ENCODE data around the gene ZNF831. TPM values are rescaled to one million over a fixed set of nuclear protein-coding genes. Genes with fewer than 3 reads are reported as not detected.

ZNF831 gene
- total RNA-seq, 2 experiments from 2014 or later: 6.5 to 6.9 TPM

DNA sequence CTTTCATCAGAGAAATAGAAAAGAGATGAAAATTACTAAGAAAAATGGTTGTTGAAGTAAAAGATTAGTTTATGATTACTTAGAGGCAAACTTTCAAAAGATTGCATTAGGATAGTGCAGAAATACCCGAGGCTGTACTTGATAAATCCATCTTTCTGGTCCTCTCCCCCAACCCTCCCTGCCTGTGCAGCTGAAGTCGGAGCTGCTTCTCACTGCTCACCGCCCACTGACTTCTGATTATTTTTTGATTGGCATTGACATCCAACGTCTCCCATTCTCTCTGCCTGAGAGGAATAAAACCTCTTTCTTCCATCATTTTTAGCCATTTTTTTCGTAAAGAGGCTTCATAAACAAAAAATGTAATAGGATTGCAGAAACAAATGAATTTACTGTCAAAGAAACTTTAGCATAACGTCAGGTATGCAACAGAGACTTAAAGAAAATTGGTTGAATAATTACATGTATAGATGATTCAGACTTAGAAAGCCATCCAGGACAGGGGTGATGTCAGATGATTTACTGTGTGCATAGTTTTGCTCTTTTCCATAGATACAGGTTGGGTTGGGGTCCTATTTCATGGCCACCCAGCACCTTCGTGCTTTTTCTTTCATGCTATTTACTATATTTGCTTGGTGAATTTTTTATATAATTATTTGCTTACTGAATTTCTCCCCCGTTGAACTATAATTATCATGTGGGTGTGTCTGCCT is 83.2 kb downstream of the ZNF831 start:
- H3K36me3 Mint-ChIP-seq: peaks cover 45% of the 10 kb centered on the region
- peaks cover 31% of the 10 kb centered on the region for H3K4me1 Mint-ChIP-seq
- H3K27ac Mint-ChIP-seq: no peak overlapping the region
- no peak overlapping the region for H3K4me3 Mint-ChIP-seq
- no peaks in the 10 kb centered on the region for H3K27me3 Mint-ChIP-seq
- DNase-seq: no peak
- peaks cover 12% of the 10 kb centered on the region for H3K9me3 Mint-ChIP-seq

DNA sequence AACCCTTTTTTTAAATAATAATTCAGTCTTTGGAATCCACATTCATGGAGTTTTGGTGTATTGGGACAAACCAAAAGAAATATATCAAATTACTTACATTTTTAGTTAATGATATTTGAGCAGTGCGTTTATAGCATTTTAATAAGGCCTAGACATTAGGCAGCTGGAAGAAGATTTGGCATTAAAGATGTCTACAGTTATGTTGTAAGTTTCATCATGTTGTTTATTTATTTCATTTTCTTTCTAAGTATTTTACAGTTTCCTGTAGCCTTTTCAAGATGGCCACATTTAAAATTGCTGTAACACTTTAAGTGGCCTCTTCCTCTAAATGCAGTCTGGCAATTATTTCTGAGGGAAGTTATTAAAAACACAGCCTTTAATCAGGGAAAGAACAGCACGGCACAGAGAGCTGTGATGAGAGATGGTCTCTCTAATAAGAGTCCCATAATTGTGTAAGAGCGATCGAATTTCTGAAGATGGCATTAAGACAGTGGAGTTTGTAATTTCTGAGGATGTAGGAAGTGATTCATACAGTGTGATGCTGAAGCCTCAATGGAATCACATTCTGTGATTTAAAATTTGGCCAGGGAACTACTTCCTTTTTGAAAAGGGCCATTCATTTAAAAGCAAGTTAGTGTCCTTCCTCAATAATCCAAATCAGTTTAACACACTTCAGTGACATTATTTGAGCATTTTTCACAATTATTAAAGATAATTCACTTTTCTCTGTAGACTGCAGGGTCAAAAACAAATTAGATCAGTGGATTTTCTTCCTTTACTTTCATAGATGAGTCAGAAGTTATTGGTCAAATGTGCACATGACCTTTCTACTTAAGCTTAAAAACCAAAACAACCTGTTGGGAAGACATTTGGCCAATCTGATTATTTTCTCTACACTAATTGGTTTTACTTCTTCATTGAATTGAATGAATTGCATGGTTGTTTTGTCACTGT is 84.4 kb downstream of the ZNF831 start:
- H3K27me3 Mint-ChIP-seq: no peaks in the 10 kb centered on the region
- peaks cover 55% of the 10 kb centered on the region for H3K36me3 Mint-ChIP-seq
- H3K4me3 Mint-ChIP-seq: no peak overlapping the region
- no peak overlapping the region for H3K27ac Mint-ChIP-seq
- DNase-seq: no peak
- peaks cover 14% of the 10 kb centered on the region for H3K9me3 Mint-ChIP-seq
- peaks cover 35% of the 10 kb centered on the region for H3K4me1 Mint-ChIP-seq

DNA sequence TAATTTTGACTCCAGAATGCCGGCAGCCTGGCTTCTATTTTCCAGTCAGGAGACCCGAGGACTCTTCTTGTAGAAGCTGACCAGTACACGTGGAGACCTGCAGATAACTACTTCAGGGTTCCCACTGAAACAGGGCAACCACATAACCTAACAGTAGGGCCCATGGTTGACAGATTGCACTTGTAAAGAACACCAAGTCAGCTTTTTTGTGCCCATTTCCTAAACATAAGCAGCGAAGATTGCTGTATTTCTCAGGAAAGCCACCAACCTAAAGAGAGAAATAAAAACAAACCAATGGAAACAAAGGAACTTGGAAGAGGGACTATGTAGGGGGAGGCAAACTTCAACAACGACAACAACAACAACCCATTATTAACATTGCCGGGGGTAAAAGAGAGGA is 86.7 kb downstream of the ZNF831 start:
- Mint-ChIP-seq H3K27ac (no peak overlapping the region), H3K36me3 (peaks cover 65% of the 10 kb centered on the region), H3K4me1 (peaks cover 54% of the 10 kb centered on the region), H3K27me3 (no peaks in the 10 kb centered on the region), H3K4me3 (no peak overlapping the region), H3K9me3 (peaks cover 14% of the 10 kb centered on the region)
- no peak for DNase-seq

DNA sequence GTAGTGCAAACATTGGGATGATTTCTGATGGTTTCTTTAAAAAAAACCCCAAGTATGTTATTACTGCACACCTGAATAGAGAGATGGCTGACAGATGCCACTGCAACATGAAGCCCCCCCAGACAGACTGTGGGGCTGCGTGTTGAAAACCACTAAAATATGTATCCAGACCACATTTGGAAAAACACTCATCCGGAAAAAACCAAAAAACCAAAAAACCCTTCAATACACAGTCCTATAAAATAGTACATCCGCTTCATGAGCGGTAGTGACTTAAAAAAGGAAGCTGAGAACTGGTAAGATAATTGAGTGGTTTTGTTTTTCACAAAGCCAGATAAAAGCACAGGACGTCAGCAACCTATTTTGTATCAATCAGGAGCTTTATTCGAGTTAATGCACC is 89.7 kb downstream of the ZNF831 start:
- no peak for DNase-seq

DNA sequence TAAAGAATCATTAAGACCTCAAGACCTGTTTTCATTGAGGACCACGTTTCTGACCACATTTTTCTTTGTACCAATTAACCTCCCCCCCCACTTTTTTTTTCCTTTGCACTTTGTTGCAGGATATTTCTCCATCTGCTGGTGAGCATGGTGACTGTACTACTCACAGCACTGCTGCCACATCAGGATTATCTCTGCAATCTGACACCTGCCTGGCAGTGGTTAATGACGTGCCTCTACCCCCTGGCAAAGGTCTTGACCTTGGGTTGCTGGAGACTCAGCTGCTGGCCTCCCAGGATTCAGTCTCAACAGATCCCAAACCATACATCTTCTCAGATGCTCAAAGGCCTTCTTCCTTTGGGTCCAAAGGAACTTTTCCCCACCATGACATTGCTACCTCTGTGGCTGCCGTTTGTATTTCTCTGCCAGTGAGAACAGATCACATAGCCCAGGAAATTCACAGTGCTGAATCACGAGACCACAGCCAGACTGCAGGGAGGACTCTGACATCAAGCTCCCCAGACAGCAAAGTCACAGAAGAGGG is 90.2 kb downstream of the ZNF831 start:
- no peaks in the 10 kb centered on the region for H3K27me3 Mint-ChIP-seq
- H3K9me3 Mint-ChIP-seq: peaks cover 12% of the 10 kb centered on the region
- peaks cover 57% of the 10 kb centered on the region for H3K36me3 Mint-ChIP-seq
- DNase-seq: peak; percentile 46
- H3K4me3 Mint-ChIP-seq: peak overlapping the region; percentile 62
- peaks cover 55% of the 10 kb centered on the region for H3K4me1 Mint-ChIP-seq
- peak overlapping the region; percentile 95 for H3K27ac Mint-ChIP-seq

More for the DNA sequence above, 89.7 kb downstream of the ZNF831 start:
- peaks cover 62% of the 10 kb centered on the region for H3K36me3 Mint-ChIP-seq
- H3K4me3 Mint-ChIP-seq: peak overlapping the region; percentile 50
- no peaks in the 10 kb centered on the region for H3K27me3 Mint-ChIP-seq
- H3K4me1 Mint-ChIP-seq: peaks cover 55% of the 10 kb centered on the region
- peak overlapping the region; percentile 95 for H3K27ac Mint-ChIP-seq
- peaks cover 14% of the 10 kb centered on the region for H3K9me3 Mint-ChIP-seq

DNA sequence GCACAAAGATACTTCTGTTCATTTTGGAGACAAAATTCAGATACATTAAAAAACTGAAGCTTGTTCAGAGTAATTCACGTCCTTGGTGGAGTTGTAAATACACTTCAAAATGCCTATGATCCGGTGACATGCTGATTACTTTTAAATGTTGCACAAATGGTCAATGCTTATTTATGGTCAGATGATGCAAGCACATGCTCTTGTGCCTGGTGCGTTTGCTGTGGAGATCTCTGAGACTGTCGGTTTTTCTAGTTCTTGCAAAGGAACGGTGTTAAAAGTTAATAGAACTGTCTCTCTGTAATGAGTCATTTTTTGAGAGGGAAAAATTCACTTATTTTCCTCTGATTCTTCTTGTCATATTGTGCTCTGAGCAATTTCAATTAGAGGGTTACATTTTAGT is 91.6 kb downstream of the ZNF831 start:
- H3K27me3 Mint-ChIP-seq: no peaks in the 10 kb centered on the region
- H3K36me3 Mint-ChIP-seq: peaks cover 44% of the 10 kb centered on the region
- H3K27ac Mint-ChIP-seq: no peak overlapping the region
- no peak overlapping the region for H3K4me3 Mint-ChIP-seq
- H3K9me3 Mint-ChIP-seq: peaks cover 11% of the 10 kb centered on the region
- H3K4me1 Mint-ChIP-seq: peaks cover 51% of the 10 kb centered on the region
- DNase-seq: no peak

DNA sequence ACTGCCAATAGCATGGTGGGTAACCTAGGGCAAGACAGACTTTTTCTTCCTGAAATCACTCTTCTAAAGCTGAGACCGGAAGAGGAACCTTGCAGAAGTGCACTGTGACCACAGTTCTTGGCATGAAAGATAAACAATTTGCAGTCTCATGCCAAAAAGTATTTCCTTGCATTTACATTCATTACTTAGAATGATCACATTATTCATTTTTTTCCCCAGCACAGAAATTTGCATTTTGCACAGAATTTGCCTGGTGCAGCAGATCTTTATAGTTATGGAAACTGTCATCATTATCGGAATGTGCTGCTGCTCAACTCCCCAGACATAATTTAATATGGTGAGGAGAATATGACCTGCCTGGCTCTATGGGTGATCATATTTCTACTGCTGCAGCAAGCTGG is 94.6 kb downstream of the ZNF831 start:
- Mint-ChIP-seq H3K4me1 (peaks cover 37% of the 10 kb centered on the region), H3K9me3 (no peaks in the 10 kb centered on the region), H3K36me3 (peaks cover 18% of the 10 kb centered on the region), H3K4me3 (no peak overlapping the region), H3K27ac (peak overlapping the region; percentile 82), H3K27me3 (no peaks in the 10 kb centered on the region)
- no peak for DNase-seq

DNA sequence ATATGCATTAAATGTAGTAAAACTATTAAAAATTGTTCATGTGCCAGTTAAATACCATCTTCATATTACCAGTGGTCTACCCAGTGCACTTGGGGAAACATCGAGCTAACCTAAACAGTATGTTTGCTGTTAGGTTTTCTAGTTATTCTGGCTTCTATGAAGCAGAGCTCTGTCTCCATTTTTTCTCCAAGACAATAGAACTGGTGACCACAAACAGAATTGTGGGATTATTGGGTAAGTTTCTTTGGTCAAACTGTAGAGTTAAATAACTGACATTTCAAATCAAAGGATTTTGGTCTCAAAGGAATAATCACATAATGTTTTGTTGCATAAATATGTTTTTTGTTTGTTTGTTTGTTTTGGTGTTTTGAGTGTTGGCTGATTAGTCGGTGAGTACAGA is 96.3 kb downstream of the ZNF831 start:
- Mint-ChIP-seq H3K9me3 (no peaks in the 10 kb centered on the region), H3K4me1 (peaks cover 21% of the 10 kb centered on the region), H3K4me3 (no peak overlapping the region), H3K36me3 (peaks cover 4% of the 10 kb centered on the region), H3K27me3 (no peaks in the 10 kb centered on the region), H3K27ac (no peak overlapping the region)
- DNase-seq: no peak

DNA sequence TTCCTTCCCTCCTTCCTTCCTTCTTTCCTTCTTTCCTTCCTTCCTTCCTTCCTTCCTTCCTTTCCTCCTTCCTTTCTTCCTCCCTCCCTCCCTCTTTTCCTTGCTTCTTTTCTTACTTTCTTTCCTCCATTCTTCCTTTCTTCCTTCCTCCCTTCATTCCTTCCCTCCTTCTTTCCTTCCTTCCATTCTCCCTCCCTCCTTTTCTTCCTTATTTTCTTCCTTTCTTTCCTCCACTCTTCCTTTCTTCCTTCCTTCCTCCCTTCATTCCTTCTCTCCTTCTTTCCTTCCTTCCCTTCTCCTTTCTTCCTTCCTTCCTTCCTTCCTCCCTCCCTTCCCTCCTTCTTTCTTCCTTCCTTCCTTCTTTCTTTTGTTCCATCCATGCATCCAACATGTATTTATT is 101.7 kb downstream of the ZNF831 start:
- peaks cover 7% of the 10 kb centered on the region for H3K27me3 Mint-ChIP-seq
- no peak overlapping the region for H3K4me3 Mint-ChIP-seq
- no peaks in the 10 kb centered on the region for H3K9me3 Mint-ChIP-seq

DNA sequence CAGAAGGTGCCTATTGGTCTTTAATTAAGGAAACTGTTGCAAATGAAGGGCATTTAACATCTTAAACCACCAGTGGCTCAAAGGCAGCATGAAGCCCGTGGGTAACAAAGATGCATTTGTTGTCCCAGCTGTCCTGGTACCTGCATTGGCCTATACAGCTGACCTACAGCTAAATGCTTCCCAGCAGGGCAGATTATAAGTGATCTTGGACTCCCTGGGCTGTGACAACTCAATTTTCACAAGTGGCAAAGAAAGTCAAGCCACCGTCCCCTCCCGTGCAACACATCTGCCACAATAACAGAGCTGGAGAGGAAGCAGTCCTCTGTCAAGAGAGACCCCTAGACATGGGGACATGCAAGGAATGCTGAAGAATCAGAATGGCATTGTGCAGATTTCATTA is 105.2 kb downstream of the ZNF831 start:
- DNase-seq: no peak
- Mint-ChIP-seq H3K4me1 (peaks cover 13% of the 10 kb centered on the region), H3K9me3 (no peaks in the 10 kb centered on the region), H3K27ac (no peak overlapping the region), H3K4me3 (no peak overlapping the region), H3K36me3 (no peaks in the 10 kb centered on the region), H3K27me3 (peaks cover 9% of the 10 kb centered on the region)

More for the DNA sequence above, 101.7 kb downstream of the ZNF831 start:
- Mint-ChIP-seq H3K27ac (no peak overlapping the region), H3K4me1 (peaks cover 11% of the 10 kb centered on the region), H3K36me3 (no peaks in the 10 kb centered on the region)
- no peak for DNase-seq

DNA sequence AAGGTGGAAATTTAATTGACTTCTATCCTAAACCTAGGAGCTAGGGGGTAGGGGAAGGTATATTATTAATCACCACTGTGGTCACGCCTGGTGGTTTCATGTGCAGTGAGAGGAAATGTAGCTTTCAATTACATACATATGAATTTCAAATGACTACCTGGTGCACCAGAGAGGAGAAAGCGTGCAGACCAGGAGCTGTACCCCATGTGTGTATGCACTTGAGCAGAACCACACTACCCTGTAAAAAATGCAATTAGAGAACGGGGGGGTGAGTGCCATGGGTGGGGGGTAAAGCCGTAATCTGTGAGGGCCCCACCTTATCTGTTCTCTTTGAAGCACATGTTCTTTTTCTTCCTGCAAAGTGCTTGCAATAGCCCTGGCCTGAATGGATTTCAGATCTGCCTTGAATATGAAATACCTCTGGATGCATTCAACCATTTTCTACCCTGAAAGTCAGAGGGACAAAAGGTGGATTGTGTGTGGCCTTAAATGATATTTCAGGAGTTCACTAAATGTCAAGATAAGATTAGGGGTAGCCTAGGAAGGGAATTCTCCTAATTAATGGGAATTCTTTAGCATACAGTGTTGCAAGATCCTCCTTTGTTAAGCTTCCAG is 105.9 kb downstream of the ZNF831 start:
- Mint-ChIP-seq H3K27ac (no peak overlapping the region), H3K27me3 (peaks cover 15% of the 10 kb centered on the region), H3K9me3 (no peaks in the 10 kb centered on the region), H3K4me3 (peak overlapping the region; percentile 32), H3K36me3 (no peaks in the 10 kb centered on the region), H3K4me1 (peaks cover 19% of the 10 kb centered on the region)
- DNase-seq: peak; percentile 16

DNA sequence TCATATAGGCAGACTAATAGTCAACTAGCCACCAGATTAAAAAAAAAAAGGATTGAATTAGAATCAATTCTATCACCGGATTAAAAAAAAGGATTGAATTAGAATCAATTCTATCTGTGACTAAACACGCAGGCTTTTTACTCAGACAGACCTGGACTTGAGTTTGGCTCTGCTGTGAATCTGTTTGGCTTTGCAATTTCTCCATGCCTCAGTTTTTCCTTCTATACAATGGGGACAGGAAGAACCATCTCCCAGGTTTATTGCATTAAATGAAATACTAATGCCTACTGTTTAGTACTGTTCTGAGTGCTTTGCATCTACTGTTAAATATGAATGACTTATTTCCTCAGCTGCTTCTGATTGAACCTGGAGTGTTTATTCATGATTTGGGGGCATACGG is 106.8 kb downstream of the ZNF831 start:
- H3K36me3 Mint-ChIP-seq: no peaks in the 10 kb centered on the region
- no peak overlapping the region for H3K27ac Mint-ChIP-seq
- H3K9me3 Mint-ChIP-seq: no peaks in the 10 kb centered on the region
- DNase-seq: no peak
- no peak overlapping the region for H3K4me3 Mint-ChIP-seq
- H3K27me3 Mint-ChIP-seq: peaks cover 15% of the 10 kb centered on the region
- peaks cover 19% of the 10 kb centered on the region for H3K4me1 Mint-ChIP-seq

DNA sequence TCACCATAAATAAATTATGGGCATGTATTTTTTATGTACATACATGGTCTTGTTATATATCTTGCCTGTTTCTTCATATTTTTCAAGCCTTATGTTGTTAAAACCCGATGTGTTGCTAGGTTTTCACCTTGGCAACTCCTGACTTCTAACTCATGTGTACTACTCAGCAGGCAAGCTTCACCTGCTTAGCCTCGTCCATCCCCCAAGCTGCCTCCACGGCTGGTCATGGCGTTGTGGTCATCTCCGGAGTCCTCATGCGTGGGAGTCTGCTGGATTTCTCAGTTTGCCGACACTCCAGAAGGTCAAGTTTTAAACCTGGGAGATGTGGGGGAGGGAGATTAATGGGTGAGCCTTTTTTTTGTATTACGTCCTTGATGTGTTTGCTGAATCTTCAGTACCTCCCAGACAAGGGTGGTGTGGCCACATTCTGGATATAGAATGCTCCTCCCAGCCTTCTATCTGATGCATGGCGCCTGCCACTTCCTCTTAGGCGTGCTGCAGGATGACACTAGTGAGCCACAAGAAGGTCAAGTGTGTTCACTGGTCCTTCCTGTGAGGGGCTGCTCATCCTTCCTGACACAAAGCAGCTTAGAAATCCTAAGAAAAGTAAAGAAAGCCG is 110.2 kb downstream of the ZNF831 start:
- peaks cover 8% of the 10 kb centered on the region for H3K27me3 Mint-ChIP-seq
- H3K4me3 Mint-ChIP-seq: no peak overlapping the region
- H3K9me3 Mint-ChIP-seq: no peaks in the 10 kb centered on the region
- DNase-seq: no peak
- H3K4me1 Mint-ChIP-seq: peaks cover 19% of the 10 kb centered on the region
- H3K27ac Mint-ChIP-seq: no peak overlapping the region
- no peaks in the 10 kb centered on the region for H3K36me3 Mint-ChIP-seq

DNA sequence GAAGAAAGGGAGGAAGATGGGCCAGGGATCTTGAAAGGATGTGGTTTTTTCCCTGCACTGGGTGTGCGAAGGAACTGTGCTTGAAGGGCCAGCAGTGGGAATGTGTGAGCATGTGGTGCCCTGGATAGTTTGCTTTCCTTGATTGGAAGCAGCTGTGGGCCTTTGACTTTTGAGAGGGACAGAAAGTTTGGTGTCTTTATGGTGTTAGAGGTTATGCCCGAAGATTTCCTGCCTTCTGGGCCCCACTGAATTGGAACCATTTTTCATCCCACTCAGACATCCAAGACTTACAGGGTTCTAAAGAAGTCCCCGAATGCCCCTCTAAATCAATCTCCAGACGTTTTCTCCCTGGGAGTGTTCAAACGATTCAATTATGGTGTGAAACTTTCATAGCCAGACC is 113.3 kb downstream of the ZNF831 start:
- Mint-ChIP-seq H3K4me3 (no peak overlapping the region), H3K9me3 (no peaks in the 10 kb centered on the region), H3K36me3 (no peaks in the 10 kb centered on the region), H3K27ac (no peak overlapping the region), H3K4me1 (peaks cover 9% of the 10 kb centered on the region), H3K27me3 (peaks cover 8% of the 10 kb centered on the region)
- DNase-seq: no peak

Measured in activated naive CD8-positive, alpha-beta T cell treated with anti-CD3 and anti-CD28 coated beads for 36 hours (primary cell).